ENCODE results near the gene CNIH3.
"Not testable (repeated sequence)": the region's sequence is repeated elsewhere in the genome, so short reads cannot be mapped to it uniquely, and the experiment has no call there.

The CNIH3 gene

GRCh38 chr1:224691148-224691925 is 75.2 kb downstream of the CNIH3 start:
- no peak for DNase-seq

GRCh38 chr1:224694969-224695368 is 78.9 kb downstream of the CNIH3 start:
- DNase-seq: no peak

- no peak for DNase-seq
Measured at GRCh38 chr1:224696021-224696420, 79.9 kb downstream of the CNIH3 start.

- no peak for DNase-seq
Measured at GRCh38 chr1:224696891-224697765, 81.0 kb downstream of the CNIH3 start.

GRCh38 chr1:224698015-224698451 is 81.9 kb downstream of the CNIH3 start:
- no peak for DNase-seq

- no peak for DNase-seq
Measured at GRCh38 chr1:224700918-224701531, 84.9 kb downstream of the CNIH3 start.

- DNase-seq: no peak
Measured at GRCh38 chr1:224703702-224704101, 87.6 kb downstream of the CNIH3 start.

- no peak for DNase-seq
Measured at GRCh38 chr1:224704107-224704735, 88.1 kb downstream of the CNIH3 start.

GRCh38 chr1:224705578-224705977 is 89.5 kb downstream of the CNIH3 start:
- DNase-seq: no peak

- DNase-seq: no peak
Measured at GRCh38 chr1:224707843-224708725, 92.0 kb downstream of the CNIH3 start.

- no peak for DNase-seq
Measured at GRCh38 chr1:224710196-224710595, 94.1 kb downstream of the CNIH3 start.

GRCh38 chr1:224711231-224711756 is 95.2 kb downstream of the CNIH3 start:
- DNase-seq: not testable (repeated sequence)

GRCh38 chr1:224711876-224712275 is 95.8 kb downstream of the CNIH3 start:
- no peak for DNase-seq

- DNase-seq: no peak
Measured at GRCh38 chr1:224713228-224713627, 97.1 kb downstream of the CNIH3 start.

- DNase-seq: no peak
Measured at GRCh38 chr1:224714553-224714952, 98.4 kb downstream of the CNIH3 start.

- no peak for DNase-seq
Measured at GRCh38 chr1:224718470-224719053, 102.4 kb downstream of the CNIH3 start.

- DNase-seq: no peak
Measured at GRCh38 chr1:224719716-224720115, 103.6 kb downstream of the CNIH3 start.

- DNase-seq: no peak
Measured at GRCh38 chr1:224720216-224720615, 104.1 kb downstream of the CNIH3 start.

- DNase-seq: no peak
Measured at GRCh38 chr1:224721000-224721399, 104.9 kb downstream of the CNIH3 start.

GRCh38 chr1:224722838-224723237 is 106.7 kb downstream of the CNIH3 start:
- DNase-seq: no peak

- DNase-seq: no peak
Measured at GRCh38 chr1:224724566-224724965, 108.4 kb downstream of the CNIH3 start.

Measured in SIG-M5 (cell line).